Measurements from ENCODE around the gene PRTN3. TPM values are rescaled to one million over a fixed set of nuclear protein-coding genes. Genes with fewer than 3 reads are reported as not detected.
"Not testable (repeated sequence)": the region's sequence is repeated elsewhere in the genome, so short reads cannot be mapped to it uniquely, and the experiment has no call there.

PRTN3 gene
- total RNA-seq, 1 experiment from 2014 or later, result not detected

- no peaks in the 10 kb centered on the region for H3K36me3 ChIP-seq (ENCODE audit: low read depth)
- ChIA-PET CTCF (no interaction called here), POLR2A (ENCODE audit: unreplicated experiment) (no interaction called here)
- no peak overlapping the region for H3K27ac ChIP-seq
- peaks cover 10% of the 10 kb centered on the region; the same call in 1 of the 2 replicates for H3F3A ChIP-seq (ENCODE audit: insufficient read depth, low read depth)
- no peaks in the 10 kb centered on the region for H3K27me3 ChIP-seq (ENCODE audit: insufficient read depth, low read depth)
- no peaks in the 10 kb centered on the region for H3K9me3 ChIP-seq (ENCODE audit: insufficient read depth, low read depth)
- TF ChIP-seq EZH2 (IDR thresholded peaks at IDR 0.05; ENCODE audit: low read depth), result no peak
- TF ChIP-seq, protein P1, sequence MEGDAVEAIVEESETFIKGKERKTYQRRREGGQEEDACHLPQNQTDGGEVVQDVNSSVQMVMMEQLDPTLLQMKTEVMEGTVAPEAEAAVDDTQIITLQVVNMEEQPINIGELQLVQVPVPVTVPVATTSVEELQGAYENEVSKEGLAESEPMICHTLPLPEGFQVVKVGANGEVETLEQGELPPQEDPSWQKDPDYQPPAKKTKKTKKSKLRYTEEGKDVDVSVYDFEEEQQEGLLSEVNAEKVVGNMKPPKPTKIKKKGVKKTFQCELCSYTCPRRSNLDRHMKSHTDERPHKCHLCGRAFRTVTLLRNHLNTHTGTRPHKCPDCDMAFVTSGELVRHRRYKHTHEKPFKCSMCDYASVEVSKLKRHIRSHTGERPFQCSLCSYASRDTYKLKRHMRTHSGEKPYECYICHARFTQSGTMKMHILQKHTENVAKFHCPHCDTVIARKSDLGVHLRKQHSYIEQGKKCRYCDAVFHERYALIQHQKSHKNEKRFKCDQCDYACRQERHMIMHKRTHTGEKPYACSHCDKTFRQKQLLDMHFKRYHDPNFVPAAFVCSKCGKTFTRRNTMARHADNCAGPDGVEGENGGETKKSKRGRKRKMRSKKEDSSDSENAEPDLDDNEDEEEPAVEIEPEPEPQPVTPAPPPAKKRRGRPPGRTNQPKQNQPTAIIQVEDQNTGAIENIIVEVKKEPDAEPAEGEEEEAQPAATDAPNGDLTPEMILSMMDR (conservative IDR thresholded peaks at IDR 0.05), result no peak
- no peak for DNase-seq
- intact Hi-C loops (cut with micrococcal nuclease; ENCODE audit: unreplicated experiment), result no loop called here
- H3K9me2 ChIP-seq (ENCODE audit: insufficient read depth), result no peaks in the 10 kb centered on the region
- H3K4me2 ChIP-seq, result no peak overlapping the region
- H4K20me1 ChIP-seq (ENCODE audit: insufficient read depth), result peaks cover 2% of the 10 kb centered on the region
- no peaks in the 10 kb centered on the region for H3K79me2 ChIP-seq (ENCODE audit: low read depth)
- BruUV-seq (replicated peaks), result no TSS peak
- H3K4me1 ChIP-seq (replicated peaks; ENCODE audit: insufficient read depth), result no peaks in the 10 kb centered on the region
- H2AFZ ChIP-seq, result no peak overlapping the region
- H3K4me3 ChIP-seq, result no peak overlapping the region
Measured at GRCh38 chr19:816500-816857, 24.3 kb upstream of the PRTN3 start.

GRCh38 chr19:820212-820611 lies 20.6 kb upstream of the PRTN3 start:
- DNase-seq; H3K27ac ChIP-seq; H4K20me1 ChIP-seq (ENCODE audit: insufficient read depth); H3K79me2 ChIP-seq (ENCODE audit: low read depth); H3K4me2 ChIP-seq; H3K4me1 ChIP-seq (replicated peaks; ENCODE audit: insufficient read depth); H3K36me3 ChIP-seq (ENCODE audit: low read depth); H3K9me3 ChIP-seq (ENCODE audit: insufficient read depth, low read depth); H3K4me3 ChIP-seq; H3K9me2 ChIP-seq (ENCODE audit: insufficient read depth); H3K27me3 ChIP-seq (ENCODE audit: insufficient read depth, low read depth); intact Hi-C loops (cut with micrococcal nuclease; ENCODE audit: unreplicated experiment); BruUV-seq (replicated peaks); H2AFZ ChIP-seq: not testable (repeated sequence)
- ChIA-PET CTCF (interaction anchor here (0.6 kb wide), 1 partner anchor 34 kb away, joined by 4 read pairs; no protein-coding TSS in a partner anchor), POLR2A (ENCODE audit: unreplicated experiment) (interaction anchor here (0.5 kb wide), 1 partner anchor 40 kb away, joined by 3 read pairs; no protein-coding TSS in a partner anchor)
- H3F3A ChIP-seq (ENCODE audit: insufficient read depth, low read depth), result peaks cover 14% of the 10 kb centered on the region; the same call in 1 of the 2 replicates

DNA sequence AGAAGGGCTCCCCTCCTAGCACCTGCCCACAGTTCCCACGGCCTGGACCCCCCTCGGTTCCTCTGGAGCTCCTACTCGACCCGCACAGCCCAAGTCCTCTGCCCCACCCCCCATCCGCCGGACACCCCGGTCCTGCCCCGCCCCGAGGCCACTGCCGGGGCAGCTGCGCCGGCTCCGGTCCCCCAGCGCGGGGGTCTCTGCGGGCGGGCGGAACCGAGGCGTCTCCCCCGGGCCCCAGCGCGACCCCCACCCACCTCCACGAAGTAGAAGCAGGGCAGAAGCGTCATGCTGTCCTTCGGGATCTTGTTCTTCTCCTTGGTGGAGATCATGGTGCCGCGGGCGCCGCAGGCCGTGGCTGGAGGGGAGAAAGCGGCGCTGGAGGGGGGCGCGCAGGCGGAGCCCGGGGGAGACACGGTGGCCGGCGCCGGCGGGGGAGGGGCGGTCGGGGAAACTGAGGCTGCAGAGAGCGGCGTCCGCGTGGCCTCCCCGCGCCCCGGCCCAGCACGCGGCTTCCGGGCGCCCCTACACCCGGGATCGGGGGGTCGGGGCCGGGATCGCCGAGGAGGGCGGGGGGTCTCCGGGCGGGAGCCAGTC lies 19.5 kb upstream of the PRTN3 start:
- H3K4me3 ChIP-seq, result no peak overlapping the region
- H3K9me2 ChIP-seq (ENCODE audit: insufficient read depth), result no peaks in the 10 kb centered on the region
- no peak overlapping the region for H3K27ac ChIP-seq
- no peaks in the 10 kb centered on the region for H4K20me1 ChIP-seq (ENCODE audit: insufficient read depth)
- CTCF ChIA-PET, result no interaction called here
- TF ChIP-seq, protein P1 (conservative IDR thresholded peaks at IDR 0.05), result no peak
- TF ChIP-seq EZH2 (IDR thresholded peaks at IDR 0.05; ENCODE audit: low read depth), result no peak
- no peaks in the 10 kb centered on the region for H3K9me3 ChIP-seq (ENCODE audit: insufficient read depth, low read depth)
- H3K27me3 ChIP-seq (ENCODE audit: insufficient read depth, low read depth), result no peaks in the 10 kb centered on the region
- no peak overlapping the region for H2AFZ ChIP-seq
- H3K4me2 ChIP-seq, result no peak overlapping the region
- H3K4me1 ChIP-seq (replicated peaks; ENCODE audit: insufficient read depth), result peaks cover 6% of the 10 kb centered on the region
- peaks cover 14% of the 10 kb centered on the region; the same call in 1 of the 2 replicates for H3F3A ChIP-seq (ENCODE audit: insufficient read depth, low read depth)
- DNase-seq, result no peak
- intact Hi-C loops (cut with micrococcal nuclease; ENCODE audit: unreplicated experiment), result no loop called here
- POLR2A ChIA-PET (ENCODE audit: unreplicated experiment), result no interaction called here
- H3K36me3 ChIP-seq (ENCODE audit: low read depth), result no peaks in the 10 kb centered on the region
- no TSS peak for BruUV-seq (replicated peaks)
- H3K79me2 ChIP-seq (ENCODE audit: low read depth), result no peaks in the 10 kb centered on the region
